ENCODE results near the gene LTBP4.

DNA sequence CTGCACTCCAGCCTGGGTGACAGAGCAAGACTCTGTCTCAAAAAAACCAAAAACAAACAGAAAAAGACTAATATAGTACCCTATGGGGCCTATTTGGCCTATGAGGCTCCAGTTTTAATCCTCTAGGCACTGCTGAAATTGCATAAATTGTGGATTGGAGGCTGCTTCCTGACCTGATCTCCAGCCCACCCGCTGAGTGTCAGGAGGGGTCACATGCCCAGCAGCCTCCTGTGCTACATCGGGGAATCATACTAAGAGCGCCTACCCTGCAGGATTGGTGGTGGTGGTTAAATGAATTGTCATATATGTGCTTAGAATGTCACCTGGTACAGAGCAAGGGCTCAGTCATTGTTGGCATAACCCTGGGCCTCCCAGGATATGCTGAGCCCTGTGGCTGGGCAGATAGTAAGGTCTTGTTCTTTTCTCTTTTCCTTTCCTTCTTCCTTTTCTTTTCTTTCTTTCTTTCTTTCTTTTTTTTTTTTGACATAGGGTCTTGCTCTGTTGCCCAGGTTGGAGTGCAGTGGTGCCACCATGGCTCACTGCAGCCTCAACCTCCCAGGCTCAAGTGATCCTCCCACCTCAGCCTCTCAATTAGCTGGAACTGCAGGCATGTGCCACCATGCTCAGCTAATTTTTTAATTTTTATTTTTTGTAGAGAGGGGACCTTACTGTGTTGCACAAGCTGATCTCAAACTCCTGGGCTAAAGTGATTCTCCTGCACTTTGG lies 31.3 kb downstream of the LTBP4 start:
- no peak for TF ChIP-seq ZNF776 (tag by site-specific recombination; IDR thresholded peaks at IDR 0.05; ENCODE audit: borderline replicate concordance)
- TF ChIP-seq, protein P1, sequence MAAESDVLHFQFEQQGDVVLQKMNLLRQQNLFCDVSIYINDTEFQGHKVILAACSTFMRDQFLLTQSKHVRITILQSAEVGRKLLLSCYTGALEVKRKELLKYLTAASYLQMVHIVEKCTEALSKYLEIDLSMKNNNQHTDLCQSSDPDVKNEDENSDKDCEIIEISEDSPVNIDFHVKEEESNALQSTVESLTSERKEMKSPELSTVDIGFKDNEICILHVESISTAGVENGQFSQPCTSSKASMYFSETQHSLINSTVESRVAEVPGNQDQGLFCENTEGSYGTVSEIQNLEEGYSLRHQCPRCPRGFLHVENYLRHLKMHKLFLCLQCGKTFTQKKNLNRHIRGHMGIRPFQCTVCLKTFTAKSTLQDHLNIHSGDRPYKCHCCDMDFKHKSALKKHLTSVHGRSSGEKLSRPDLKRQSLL (tag by site-specific recombination; IDR thresholded peaks at IDR 0.05) = no peak
- TF ChIP-seq, protein P2, sequence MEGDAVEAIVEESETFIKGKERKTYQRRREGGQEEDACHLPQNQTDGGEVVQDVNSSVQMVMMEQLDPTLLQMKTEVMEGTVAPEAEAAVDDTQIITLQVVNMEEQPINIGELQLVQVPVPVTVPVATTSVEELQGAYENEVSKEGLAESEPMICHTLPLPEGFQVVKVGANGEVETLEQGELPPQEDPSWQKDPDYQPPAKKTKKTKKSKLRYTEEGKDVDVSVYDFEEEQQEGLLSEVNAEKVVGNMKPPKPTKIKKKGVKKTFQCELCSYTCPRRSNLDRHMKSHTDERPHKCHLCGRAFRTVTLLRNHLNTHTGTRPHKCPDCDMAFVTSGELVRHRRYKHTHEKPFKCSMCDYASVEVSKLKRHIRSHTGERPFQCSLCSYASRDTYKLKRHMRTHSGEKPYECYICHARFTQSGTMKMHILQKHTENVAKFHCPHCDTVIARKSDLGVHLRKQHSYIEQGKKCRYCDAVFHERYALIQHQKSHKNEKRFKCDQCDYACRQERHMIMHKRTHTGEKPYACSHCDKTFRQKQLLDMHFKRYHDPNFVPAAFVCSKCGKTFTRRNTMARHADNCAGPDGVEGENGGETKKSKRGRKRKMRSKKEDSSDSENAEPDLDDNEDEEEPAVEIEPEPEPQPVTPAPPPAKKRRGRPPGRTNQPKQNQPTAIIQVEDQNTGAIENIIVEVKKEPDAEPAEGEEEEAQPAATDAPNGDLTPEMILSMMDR (tag by site-specific recombination; IDR thresholded peaks at IDR 0.05) = no peak
- TF ChIP-seq KLF7 (tag by site-specific recombination; IDR thresholded peaks at IDR 0.05; ENCODE audit: borderline replicate concordance) = no peak
- TF ChIP-seq, protein P3, sequence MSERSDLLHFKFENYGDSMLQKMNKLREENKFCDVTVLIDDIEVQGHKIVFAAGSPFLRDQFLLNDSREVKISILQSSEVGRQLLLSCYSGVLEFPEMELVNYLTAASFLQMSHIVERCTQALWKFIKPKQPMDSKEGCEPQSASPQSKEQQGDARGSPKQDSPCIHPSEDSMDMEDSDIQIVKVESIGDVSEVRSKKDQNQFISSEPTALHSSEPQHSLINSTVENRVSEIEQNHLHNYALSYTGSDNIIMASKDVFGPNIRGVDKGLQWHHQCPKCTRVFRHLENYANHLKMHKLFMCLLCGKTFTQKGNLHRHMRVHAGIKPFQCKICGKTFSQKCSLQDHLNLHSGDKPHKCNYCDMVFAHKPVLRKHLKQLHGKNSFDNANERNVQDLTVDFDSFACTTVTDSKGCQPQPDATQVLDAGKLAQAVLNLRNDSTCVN (tag by site-specific recombination; optimal IDR thresholded peaks at IDR 0.05) = no peak
- TF ChIP-seq, protein P4, sequence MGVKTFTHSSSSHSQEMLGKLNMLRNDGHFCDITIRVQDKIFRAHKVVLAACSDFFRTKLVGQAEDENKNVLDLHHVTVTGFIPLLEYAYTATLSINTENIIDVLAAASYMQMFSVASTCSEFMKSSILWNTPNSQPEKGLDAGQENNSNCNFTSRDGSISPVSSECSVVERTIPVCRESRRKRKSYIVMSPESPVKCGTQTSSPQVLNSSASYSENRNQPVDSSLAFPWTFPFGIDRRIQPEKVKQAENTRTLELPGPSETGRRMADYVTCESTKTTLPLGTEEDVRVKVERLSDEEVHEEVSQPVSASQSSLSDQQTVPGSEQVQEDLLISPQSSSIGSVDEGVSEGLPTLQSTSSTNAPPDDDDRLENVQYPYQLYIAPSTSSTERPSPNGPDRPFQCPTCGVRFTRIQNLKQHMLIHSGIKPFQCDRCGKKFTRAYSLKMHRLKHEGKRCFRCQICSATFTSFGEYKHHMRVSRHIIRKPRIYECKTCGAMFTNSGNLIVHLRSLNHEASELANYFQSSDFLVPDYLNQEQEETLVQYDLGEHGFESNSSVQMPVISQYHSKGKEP (tag by site-specific recombination; IDR thresholded peaks at IDR 0.05) = no peak
- TF ChIP-seq, protein P5, sequence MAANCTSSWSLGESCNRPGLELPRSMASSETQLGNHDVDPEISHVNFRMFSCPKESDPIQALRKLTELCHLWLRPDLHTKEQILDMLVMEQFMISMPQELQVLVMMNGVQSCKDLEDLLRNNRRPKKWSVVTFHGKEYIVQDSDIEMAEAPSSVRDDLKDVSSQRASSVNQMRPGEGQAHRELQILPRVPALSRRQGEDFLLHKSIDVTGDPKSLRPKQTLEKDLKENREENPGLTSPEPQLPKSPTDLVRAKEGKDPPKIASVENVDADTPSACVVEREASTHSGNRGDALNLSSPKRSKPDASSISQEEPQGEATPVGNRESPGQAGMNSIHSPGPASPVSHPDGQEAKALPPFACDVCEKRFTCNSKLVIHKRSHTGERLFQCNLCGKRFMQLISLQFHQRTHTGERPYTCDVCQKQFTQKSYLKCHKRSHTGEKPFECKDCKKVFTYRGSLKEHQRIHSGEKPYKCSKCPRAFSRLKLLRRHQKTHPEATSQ (tag by site-specific recombination; IDR thresholded peaks at IDR 0.05) = no peak
- no peak for TF ChIP-seq ZBTB7A (tag by site-specific recombination; IDR thresholded peaks at IDR 0.05; ENCODE audit: low read depth)
